Fibroblast of skin of left biceps (primary cell): ENCODE data around the gene MBD3L4.
"Not testable (repeated sequence)": the region's sequence is repeated elsewhere in the genome, so short reads cannot be mapped to it uniquely, and the experiment has no call there.

Experiments
- DNase-seq, 2 experiments: peaks; one replicate each; pipeline ENCODE4 v3.0.0-alpha.2; 2013; ENCODE audit warnings: low read depth in 2 of 2

The MBD3L4 gene

GRCh38 chr19:7049021-7049420, 9.0 kb upstream of the MBD3L4 start, which contains the start of gene MBD3L2:
Gene MBD3L2 (plus strand): TSS chr19:7049321. CDS start chr19:7049374, 53 bp downstream.
- DNase-seq = not testable (repeated sequence)

GRCh38 chr19:7041563-7041962, 1.6 kb upstream of the MBD3L4 start:
- not testable (repeated sequence) for DNase-seq

- DNase-seq = not testable (repeated sequence)
These were observed 9.7 kb downstream of the MBD3L4 start, which contains the start of gene MBD3L5 for GRCh38 chr19:7030278-7030677. Gene MBD3L5 (plus strand): TSS chr19:7030578. CDS start chr19:7030612, 34 bp downstream.

GRCh38 chr19:7028790-7029189, 11.2 kb downstream of the MBD3L4 start:
- not testable (repeated sequence) for DNase-seq

GRCh38 chr19:7021331-7021730, 18.6 kb downstream of the MBD3L4 start, which contains the start of gene MBD3L2B:
Gene MBD3L2B (minus strand): TSS chr19:7021431. CDS start chr19:7021397, 34 bp downstream.
- not testable (repeated sequence) for DNase-seq

GRCh38 chr19:7018828-7019227, 21.2 kb downstream of the MBD3L4 start:
- no peak for DNase-seq

GRCh38 chr19:7013678-7014077, 26.3 kb downstream of the MBD3L4 start:
- no peak for DNase-seq

GRCh38 chr19:7010722-7011593, 29.0 kb downstream of the MBD3L4 start:
- DNase-seq = no peak

- no peak for DNase-seq
These were observed 32.1 kb downstream of the MBD3L4 start for GRCh38 chr19:7007859-7008258.

GRCh38 chr19:7006135-7006704, 33.8 kb downstream of the MBD3L4 start:
- DNase-seq = no peak

- DNase-seq = no peak
These were observed 35.6 kb downstream of the MBD3L4 start for GRCh38 chr19:7004313-7004931.

- no peak for DNase-seq
These were observed 39.2 kb downstream of the MBD3L4 start for GRCh38 chr19:7000816-7001215.

GRCh38 chr19:7000333-7000732, 39.6 kb downstream of the MBD3L4 start:
- no peak for DNase-seq

- no peak for DNase-seq
These were observed 40.0 kb downstream of the MBD3L4 start for GRCh38 chr19:6999933-7000332.

GRCh38 chr19:6997679-6998445, 42.1 kb downstream of the MBD3L4 start:
- no peak for DNase-seq

GRCh38 chr19:6996810-6997209, 43.2 kb downstream of the MBD3L4 start:
- no peak for DNase-seq

GRCh38 chr19:6995054-6995453, 44.9 kb downstream of the MBD3L4 start:
- no peak for DNase-seq

GRCh38 chr19:6988257-6988656, 51.7 kb downstream of the MBD3L4 start:
- no peak for DNase-seq

GRCh38 chr19:6987850-6988249, 52.1 kb downstream of the MBD3L4 start:
- no peak for DNase-seq
